ENCODE results near the gene FOXL3. TPM values are rescaled to one million over a fixed set of nuclear protein-coding genes. Genes with fewer than 3 reads are reported as not detected.

FOXL3 gene
- total and polyA plus RNA-seq, 11 donors, result not detected

GRCh38 chr7:259191-259505 is 30.8 kb upstream of the FOXL3 start:
- ATAC-seq (no peak), DNase-seq (peak in 2 of 5 donors; percentile 18 to 20)
- no peak for TF ChIP-seq POLR2A (IDR thresholded peaks at IDR 0.05)
- Histone ChIP-seq H3K27me3 (no peaks in the 10 kb centered on the region), H3K27ac (no peak overlapping the region), H3K36me3 (peaks cover 0 to 65% (median 44%) of the 10 kb centered on the region in 9 donors), H3K4me1 (no peaks in the 10 kb centered on the region), H3K9me3 (peaks cover 0 to 7% (median 0%) of the 10 kb centered on the region in 12 donors), H3K4me3 (no peak overlapping the region)
- 90 to 97% (median 96%) methylated on average over 15 of the region's 15 CpGs for WGBS, 4 donors
- intact Hi-C loops (cut with DNase I), result no loop called here

GRCh38 chr7:259751-260405 is 30.1 kb upstream of the FOXL3 start:
- TF ChIP-seq POLR2A (IDR thresholded peaks at IDR 0.05) (no peak), CTCF (IDR thresholded peaks at IDR 0.05) (no peak)
- H3K9me3 ChIP-seq, result peaks cover 0 to 7% (median 0%) of the 10 kb centered on the region in 12 donors
- no peak overlapping the region for H3K27ac ChIP-seq
- WGBS, 4 donors, result 91 to 96% (median 95%) methylated on average over 33 to 44 of the region's 44 CpGs
- DNase-seq, result peak in 3 of 5 donors; percentile 18 to 21 (median 19)
- no peaks in the 10 kb centered on the region for H3K4me1 ChIP-seq
- no peak overlapping the region for H3K4me3 ChIP-seq
- no peaks in the 10 kb centered on the region for H3K27me3 ChIP-seq
- H3K36me3 ChIP-seq, result peaks cover 0 to 60% (median 41%) of the 10 kb centered on the region in 9 donors
- no peak for ATAC-seq
- intact Hi-C loops (cut with DNase I), result no loop called here

- no peak overlapping the region for H3K27ac ChIP-seq
- H3K27me3 ChIP-seq, result no peaks in the 10 kb centered on the region
- no peak overlapping the region for H3K4me3 ChIP-seq
- 94 to 96% (median 94%) methylated on average over 26 to 35 of the region's 35 CpGs for WGBS, 4 donors
- no peaks in the 10 kb centered on the region for H3K4me1 ChIP-seq
- TF ChIP-seq CTCF (IDR thresholded peaks at IDR 0.05) (no peak), POLR2A (IDR thresholded peaks at IDR 0.05) (no peak)
- peak in 3 of 5 donors; percentile 18 to 56 (median 19) for DNase-seq
- ATAC-seq, result no peak
- H3K36me3 ChIP-seq, result peaks cover 0 to 55% (median 41%) of the 10 kb centered on the region in 9 donors
- H3K9me3 ChIP-seq, result peaks cover 0 to 7% (median 0%) of the 10 kb centered on the region in 12 donors
- intact Hi-C loops (cut with DNase I), result no loop called here
Measured at GRCh38 chr7:260441-261281, 29.3 kb upstream of the FOXL3 start.

- ATAC-seq, result no peak
- no peaks in the 10 kb centered on the region for H3K4me1 ChIP-seq
- peaks cover 0 to 7% (median 0%) of the 10 kb centered on the region in 12 donors for H3K9me3 ChIP-seq
- H3K36me3 ChIP-seq, result peaks cover 0 to 46% (median 33%) of the 10 kb centered on the region in 9 donors
- TF ChIP-seq POLR2A (IDR thresholded peaks at IDR 0.05) (no peak), CTCF (IDR thresholded peaks at IDR 0.05) (no peak)
- WGBS, 4 donors, result 90 to 95% (median 92%) methylated on average over 16 to 32 of the region's 32 CpGs
- no peaks in the 10 kb centered on the region for H3K27me3 ChIP-seq
- no peak overlapping the region for H3K27ac ChIP-seq
- intact Hi-C loops (cut with DNase I), result no loop called here
- H3K4me3 ChIP-seq, result no peak overlapping the region
- DNase-seq, result peak in 3 of 5 donors; percentile 19 to 62 (median 23)
Measured at GRCh38 chr7:261341-262250, 28.4 kb upstream of the FOXL3 start.
